Astrocyte (in vitro differentiated cells and primary cell): Measurements from ENCODE around the gene FAM149B1. TPM values are rescaled to one million over a fixed set of nuclear protein-coding genes. Genes with fewer than 3 reads are reported as not detected.

ENCODE experiments used
- DNase-seq: peaks from one replicate; pipeline ENCODE4 v3.0.0-alpha.2; 2010; ENCODE audit warnings: low read depth
- FAIRE-seq: peaks from 2 replicates; lab custom pipeline; 2011; peaks lifted over from hg19 to GRCh38; lab: Jason Lieb, UNC
- H2AFZ ChIP-seq: 2 replicates; pipeline ENCODE4 v1.6.0; 2012; ENCODE audit warnings: low read depth, low read length, inconsistent platforms
- H3K27ac ChIP-seq: 2 replicates; pipeline ENCODE4 v1.5.1; 2011; ENCODE audit warnings: low read depth, low read length, inconsistent platforms
- H3K27me3 ChIP-seq: 2 replicates; pipeline ENCODE4 v1.6.0; 2011; ENCODE audit warnings: low read length, inconsistent platforms; ENCODE audit not compliant: insufficient read depth
- H3K36me3 ChIP-seq: 2 replicates; pipeline ENCODE4 v1.5.1; 2011; ENCODE audit warnings: low read length, inconsistent platforms; ENCODE audit not compliant: insufficient read depth
- H3K4me1 ChIP-seq: 2 replicates; pipeline ENCODE4 v1.5.1; 2011; ENCODE audit warnings: low read length, inconsistent platforms; ENCODE audit not compliant: insufficient read depth
- H3K4me2 ChIP-seq: 2 replicates; pipeline ENCODE4 v1.6.0; 2012; ENCODE audit warnings: low read length, inconsistent platforms
- H3K4me3 ChIP-seq: 2 replicates; pipeline ENCODE4 v1.5.1; 2011; ENCODE audit warnings: low read depth, mild to moderate bottlenecking, low read length, inconsistent platforms; ENCODE audit not compliant: insufficient read depth
- H3K79me2 ChIP-seq: 2 replicates; pipeline ENCODE4 v1.6.0; 2012; ENCODE audit warnings: mild to moderate bottlenecking, low read length, inconsistent platforms; ENCODE audit not compliant: insufficient read depth
- H3K9ac ChIP-seq: 2 replicates; pipeline ENCODE4 v1.6.0; 2012; ENCODE audit warnings: mild to moderate bottlenecking, low read length, inconsistent platforms
- H3K9me3 ChIP-seq: 2 replicates; pipeline ENCODE4 v1.5.1; 2012; ENCODE audit warnings: low read depth, mild to moderate bottlenecking, low read length, inconsistent platforms; ENCODE audit not compliant: insufficient read depth
- H4K20me1 ChIP-seq: 2 replicates; pipeline ENCODE4 v1.6.0; 2012; ENCODE audit warnings: low read length, inconsistent platforms; ENCODE audit not compliant: insufficient read depth
- H3K27ac Mint-ChIP-seq: one replicate; pipeline ENCODE4 v1.8.0; 2021; ENCODE audit warnings: mild to moderate bottlenecking, mixed read lengths; ENCODE audit not compliant: unreplicated experiment
- H3K27me3 Mint-ChIP-seq: one replicate; pipeline ENCODE4 v1.8.0; 2021; ENCODE audit warnings: low read depth, mixed read lengths; ENCODE audit not compliant: unreplicated experiment
- H3K36me3 Mint-ChIP-seq: one replicate; pipeline ENCODE4 v1.8.0; 2021; ENCODE audit warnings: low read depth, mixed read lengths; ENCODE audit not compliant: unreplicated experiment
- H3K4me1 Mint-ChIP-seq: one replicate; pipeline ENCODE4 v1.8.0; 2021; ENCODE audit warnings: low read depth, mixed read lengths; ENCODE audit not compliant: unreplicated experiment
- H3K4me3 Mint-ChIP-seq: one replicate; pipeline ENCODE4 v1.8.0; 2021; ENCODE audit warnings: mild to moderate bottlenecking, moderate library complexity, mixed read lengths; ENCODE audit not compliant: unreplicated experiment
- H3K9me3 Mint-ChIP-seq: one replicate; pipeline ENCODE4 v1.8.0; 2021; ENCODE audit warnings: mild to moderate bottlenecking, mixed read lengths; ENCODE audit not compliant: unreplicated experiment
- EZH2 ChIP-seq: IDR thresholded peaks from 2 replicates; pipeline ENCODE4 v1.6.1; 2012; ENCODE audit warnings: mild to moderate bottlenecking, low read length, inconsistent platforms; ENCODE audit not compliant: insufficient read depth
- total RNA-seq: library from RNA; stranded (reverse); gene quantifications from 2 replicates; pipeline ENCODE4 v1.2.1, GENCODE V29; 2021
- TF ChIP-seq, protein P1 (sequence below): IDR thresholded peaks from 2 replicates; pipeline ENCODE4 v1.5.1; 2011; ENCODE audit warnings: low read depth, mild to moderate bottlenecking, inconsistent platforms, low read length, moderate library complexity; ENCODE audit not compliant: insufficient read depth

FAM149B1 gene
- total RNA-seq, 1 donor from 2014 or later = 14.0 TPM

DNA sequence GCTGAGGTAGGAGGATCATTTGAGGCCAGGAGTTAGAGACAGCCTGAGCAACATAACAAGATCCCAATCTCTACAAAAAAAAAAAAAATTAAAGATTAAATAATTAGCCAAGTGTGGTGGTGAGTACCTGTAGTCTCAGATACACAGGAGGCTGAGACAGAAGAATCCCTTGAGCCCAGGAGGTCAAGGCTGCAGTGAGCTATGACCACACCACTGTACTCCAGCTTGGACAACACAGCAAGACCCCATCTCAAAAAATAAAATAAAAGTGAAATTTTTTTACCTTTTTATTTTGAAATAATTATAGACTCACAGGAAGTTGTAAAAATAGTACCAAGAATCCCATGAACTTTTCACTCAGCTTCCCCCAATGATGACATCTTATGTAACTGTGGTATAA lies 4.9 kb downstream of the FAM149B1 start:
- no peak overlapping the region for H3K9ac ChIP-seq
- no peaks in the 10 kb centered on the region for H3K27me3 ChIP-seq
- no peak overlapping the region for H3K4me3 ChIP-seq
- Mint-ChIP-seq H3K4me1 (no peaks in the 10 kb centered on the region), H3K36me3 (peaks cover 4% of the 10 kb centered on the region), H3K9me3 (no peaks in the 10 kb centered on the region), H3K27me3 (no peaks in the 10 kb centered on the region), H3K27ac (no peak overlapping the region), H3K4me3 (no peak overlapping the region)
- H3K9me3 ChIP-seq = no peaks in the 10 kb centered on the region
- H3K27ac ChIP-seq = no peak overlapping the region
- H3K4me1 ChIP-seq = no peaks in the 10 kb centered on the region
- H4K20me1 ChIP-seq = no peaks in the 10 kb centered on the region
- no peak for TF ChIP-seq EZH2
- TF ChIP-seq, protein P1, sequence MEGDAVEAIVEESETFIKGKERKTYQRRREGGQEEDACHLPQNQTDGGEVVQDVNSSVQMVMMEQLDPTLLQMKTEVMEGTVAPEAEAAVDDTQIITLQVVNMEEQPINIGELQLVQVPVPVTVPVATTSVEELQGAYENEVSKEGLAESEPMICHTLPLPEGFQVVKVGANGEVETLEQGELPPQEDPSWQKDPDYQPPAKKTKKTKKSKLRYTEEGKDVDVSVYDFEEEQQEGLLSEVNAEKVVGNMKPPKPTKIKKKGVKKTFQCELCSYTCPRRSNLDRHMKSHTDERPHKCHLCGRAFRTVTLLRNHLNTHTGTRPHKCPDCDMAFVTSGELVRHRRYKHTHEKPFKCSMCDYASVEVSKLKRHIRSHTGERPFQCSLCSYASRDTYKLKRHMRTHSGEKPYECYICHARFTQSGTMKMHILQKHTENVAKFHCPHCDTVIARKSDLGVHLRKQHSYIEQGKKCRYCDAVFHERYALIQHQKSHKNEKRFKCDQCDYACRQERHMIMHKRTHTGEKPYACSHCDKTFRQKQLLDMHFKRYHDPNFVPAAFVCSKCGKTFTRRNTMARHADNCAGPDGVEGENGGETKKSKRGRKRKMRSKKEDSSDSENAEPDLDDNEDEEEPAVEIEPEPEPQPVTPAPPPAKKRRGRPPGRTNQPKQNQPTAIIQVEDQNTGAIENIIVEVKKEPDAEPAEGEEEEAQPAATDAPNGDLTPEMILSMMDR = no peak
- DNase-seq (no peak), FAIRE-seq (no peak)
- peaks cover 4% of the 10 kb centered on the region for H3K36me3 ChIP-seq
- peaks cover 17% of the 10 kb centered on the region for H3K79me2 ChIP-seq
- H3K4me2 ChIP-seq = no peak overlapping the region
- no peak overlapping the region for H2AFZ ChIP-seq

DNA sequence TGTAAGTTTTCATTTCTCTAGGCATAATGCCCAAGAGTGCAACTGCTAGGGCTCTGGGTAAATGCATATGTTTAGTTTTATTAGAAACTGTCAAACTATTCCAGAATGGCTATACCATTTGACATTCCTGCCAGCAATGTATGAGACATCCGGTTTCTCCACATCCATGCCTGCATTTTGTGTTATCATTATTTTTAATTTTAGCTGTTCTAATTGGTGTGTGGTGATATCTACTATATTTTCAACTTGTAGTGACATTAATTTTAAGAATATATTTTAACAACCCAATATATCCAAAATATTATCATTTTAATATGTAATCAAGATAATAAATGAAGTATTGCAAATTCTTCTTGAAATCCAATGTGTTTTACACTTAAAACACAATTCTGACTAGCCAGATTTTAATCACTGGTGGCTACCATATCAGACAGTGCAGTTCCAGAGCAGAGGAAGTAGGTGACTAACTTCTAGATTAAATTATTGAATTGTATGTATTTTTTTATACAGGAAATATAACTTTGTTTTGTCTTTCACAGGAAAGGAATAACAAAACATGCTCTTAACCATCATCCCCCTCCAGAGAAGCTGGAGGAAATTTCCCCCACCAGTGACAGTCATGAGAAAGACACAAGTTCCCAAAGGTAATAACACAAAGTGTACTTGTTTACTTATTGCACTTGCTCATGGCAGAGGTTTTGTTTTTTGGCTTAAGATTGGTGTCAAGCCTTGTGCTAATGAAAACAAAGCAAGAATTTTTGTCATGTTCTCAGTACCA lies 6.4 kb downstream of the FAM149B1 start:
- no peak overlapping the region for H3K27ac Mint-ChIP-seq
- H3K27me3 Mint-ChIP-seq = no peaks in the 10 kb centered on the region
- no peaks in the 10 kb centered on the region for H3K4me1 Mint-ChIP-seq
- DNase-seq (no peak), FAIRE-seq (no peak)
- H3K36me3 Mint-ChIP-seq = peaks cover 4% of the 10 kb centered on the region
- H2AFZ ChIP-seq = no peak overlapping the region
- H3K4me1 ChIP-seq = no peaks in the 10 kb centered on the region
- H3K27ac ChIP-seq = no peak overlapping the region
- no peaks in the 10 kb centered on the region for H3K9me3 Mint-ChIP-seq
- H3K79me2 ChIP-seq = peaks cover 3% of the 10 kb centered on the region
- peaks cover 4% of the 10 kb centered on the region for H3K36me3 ChIP-seq
- H3K9ac ChIP-seq = no peak overlapping the region
- TF ChIP-seq, protein P1 = no peak
- TF ChIP-seq EZH2 = no peak
- H3K27me3 ChIP-seq = no peaks in the 10 kb centered on the region
- H3K4me3 ChIP-seq = no peak overlapping the region
- H3K4me3 Mint-ChIP-seq = no peak overlapping the region
- H3K9me3 ChIP-seq = no peaks in the 10 kb centered on the region
- no peaks in the 10 kb centered on the region for H4K20me1 ChIP-seq
- no peak overlapping the region for H3K4me2 ChIP-seq

DNA sequence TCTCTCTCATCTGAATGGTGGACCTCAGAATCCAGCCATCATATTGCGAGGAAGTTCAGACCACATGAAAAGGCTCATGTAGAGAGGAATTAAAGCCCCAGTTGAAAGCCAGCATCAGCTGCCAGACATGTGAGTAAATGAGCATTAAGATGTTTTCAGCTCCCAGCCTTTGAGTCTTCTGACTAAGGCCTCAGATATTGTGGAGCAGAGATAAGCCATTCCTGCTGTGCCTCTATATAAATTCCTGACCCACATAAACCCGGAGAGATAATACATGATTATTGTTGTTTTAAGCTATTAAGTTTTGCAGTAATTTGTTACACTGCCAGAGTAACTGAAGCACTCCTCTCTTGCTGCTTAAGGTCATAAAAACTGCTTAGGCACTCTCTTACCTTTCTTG lies 14.6 kb downstream of the FAM149B1 start:
- H3K4me1 Mint-ChIP-seq = peaks cover 6% of the 10 kb centered on the region
- Histone ChIP-seq H3K4me1 (peaks cover 18% of the 10 kb centered on the region), H3K9ac (no peak overlapping the region), H3K36me3 (no peaks in the 10 kb centered on the region), H3K9me3 (no peaks in the 10 kb centered on the region), H3K27me3 (no peaks in the 10 kb centered on the region), H3K27ac (peak overlapping the region; percentile 42), H4K20me1 (no peaks in the 10 kb centered on the region), H3K79me2 (no peaks in the 10 kb centered on the region), H3K4me2 (peak overlapping the region; percentile 50), H2AFZ (no peak overlapping the region), H3K4me3 (no peak overlapping the region)
- peak overlapping the region; percentile 13 for H3K27ac Mint-ChIP-seq
- DNase-seq (peak; percentile 78), FAIRE-seq (peak; percentile 26)
- H3K27me3 Mint-ChIP-seq = no peaks in the 10 kb centered on the region
- TF ChIP-seq, protein P1 = no peak
- no peak for TF ChIP-seq EZH2
- H3K4me3 Mint-ChIP-seq = peak overlapping the region; percentile 22
- H3K36me3 Mint-ChIP-seq = peaks cover 14% of the 10 kb centered on the region
- no peaks in the 10 kb centered on the region for H3K9me3 Mint-ChIP-seq
